Activated CD8-positive, alpha-beta T cell treated with anti-CD3 and anti-CD28 coated beads for 36 hours (primary cell): Measurements from ENCODE around the gene EPHA4. TPM values are rescaled to one million over a fixed set of nuclear protein-coding genes. Genes with fewer than 3 reads are reported as not detected.

Experiments used
- ATAC-seq: fragments of 200-7000 bp; cut with Tn5 transposase; one replicate; pipeline ENCODE4 v1.10.0; 2021; ENCODE audit warnings: mild to moderate bottlenecking, moderate library complexity
- CTCF ChIA-PET: fragments of 350-600 bp; sonication (Branson Sonifier 250); formaldehyde crosslinking; loops from one replicate; lab custom pipeline; 2021; ENCODE audit warnings: antibody characterized with exemption; lab: Charles Lee
- POLR2A ChIA-PET: fragments of 350-600 bp; sonication (Branson Sonifier 250); formaldehyde crosslinking; loops from one replicate; lab custom pipeline; 2021; ENCODE audit warnings: antibody characterized with exemption; lab: Charles Lee
- DNase-seq: peaks from one replicate; pipeline ENCODE4 v3.0.0-alpha.2; 2020
- H3K27ac Mint-ChIP-seq: one replicate; pipeline ENCODE4 v1.8.0; 2021; ENCODE audit warnings: mild to moderate bottlenecking, mixed read lengths
- H3K27me3 Mint-ChIP-seq: one replicate; pipeline ENCODE4 v1.8.0; 2021; ENCODE audit warnings: mixed read lengths
- H3K36me3 Mint-ChIP-seq: one replicate; pipeline ENCODE4 v1.8.0; 2021; ENCODE audit warnings: low read depth, mixed read lengths
- H3K4me1 Mint-ChIP-seq: one replicate; pipeline ENCODE4 v1.8.0; 2021; ENCODE audit warnings: low read depth, mixed read lengths
- H3K4me3 Mint-ChIP-seq: one replicate; pipeline ENCODE4 v1.8.0; 2021; ENCODE audit warnings: mild to moderate bottlenecking, moderate library complexity, mixed read lengths
- H3K9me3 Mint-ChIP-seq: one replicate; pipeline ENCODE4 v1.8.0; 2021; ENCODE audit warnings: mixed read lengths
- CTCF ChIP-seq: fragments of 200-600 bp; IDR thresholded peaks from one replicate; pipeline ENCODE4 v1.8.0; 2022; ENCODE audit warnings: antibody characterized with exemption, mild to moderate bottlenecking
- intact Hi-C: fragments of 100-400 bp; cut with micrococcal nuclease; formaldehyde crosslinking; loops from one replicate; pipeline ENCODE4 v1.10.0; 2022
- total RNA-seq, 2 experiments: library from RNA; stranded (reverse); gene quantifications; one replicate each; pipeline ENCODE4 v1.2.3, GENCODE V29; 2021

EPHA4 gene
- total RNA-seq, 2 experiments from 2014 or later, result 1.8 to 2.3 TPM

- H3K36me3 Mint-ChIP-seq, result no peaks in the 10 kb centered on the region
- H3K9me3 Mint-ChIP-seq, result no peaks in the 10 kb centered on the region
- DNase-seq (no peak), ATAC-seq (no peak)
- no peaks in the 10 kb centered on the region for H3K27me3 Mint-ChIP-seq
- CTCF ChIA-PET, result interaction anchor here (1.6 kb wide), 1 partner anchor 114 kb away, joined by 4 read pairs; no protein-coding TSS in a partner anchor
- intact Hi-C loops, result no loop called here
- TF ChIP-seq CTCF, result no peak
- peaks cover 20% of the 10 kb centered on the region for H3K4me1 Mint-ChIP-seq
- no peak overlapping the region for H3K4me3 Mint-ChIP-seq
- H3K27ac Mint-ChIP-seq, result no peak overlapping the region
- POLR2A ChIA-PET, result no interaction called here
These were observed 112.0 kb downstream of the EPHA4 start for GRCh38 chr2:221460136-221460535.

GRCh38 chr2:221458578-221458977 is 113.5 kb downstream of the EPHA4 start:
- peaks cover 11% of the 10 kb centered on the region for H3K4me1 Mint-ChIP-seq
- no peak overlapping the region for H3K27ac Mint-ChIP-seq
- no peak for TF ChIP-seq CTCF
- CTCF ChIA-PET, result no interaction called here
- ATAC-seq (no peak), DNase-seq (no peak)
- POLR2A ChIA-PET, result no interaction called here
- H3K4me3 Mint-ChIP-seq, result no peak overlapping the region
- H3K9me3 Mint-ChIP-seq, result no peaks in the 10 kb centered on the region
- H3K36me3 Mint-ChIP-seq, result no peaks in the 10 kb centered on the region
- intact Hi-C loops, result no loop called here
- no peaks in the 10 kb centered on the region for H3K27me3 Mint-ChIP-seq

- no peak for DNase-seq
- peaks cover 3% of the 10 kb centered on the region for H3K4me1 Mint-ChIP-seq
- intact Hi-C loops, result no loop called here
- H3K9me3 Mint-ChIP-seq, result no peaks in the 10 kb centered on the region
- H3K4me3 Mint-ChIP-seq, result no peak overlapping the region
- no peaks in the 10 kb centered on the region for H3K27me3 Mint-ChIP-seq
- no peak for TF ChIP-seq CTCF
- no peaks in the 10 kb centered on the region for H3K36me3 Mint-ChIP-seq
- ChIA-PET POLR2A (no interaction called here), CTCF (interaction anchor here (1.0 kb wide), 1 partner anchor 16 kb away, joined by 3 read pairs; no protein-coding TSS in a partner anchor)
- ATAC-seq, result no peak
- H3K27ac Mint-ChIP-seq, result no peak overlapping the region
These were observed 116.9 kb downstream of the EPHA4 start for GRCh38 chr2:221455214-221455613.

- H3K4me3 Mint-ChIP-seq, result no peak overlapping the region
- peaks cover 3% of the 10 kb centered on the region for H3K4me1 Mint-ChIP-seq
- no peak overlapping the region for H3K27ac Mint-ChIP-seq
- no peak for TF ChIP-seq CTCF
- H3K27me3 Mint-ChIP-seq, result no peaks in the 10 kb centered on the region
- CTCF ChIA-PET, result interaction anchor here (1.0 kb wide), 1 partner anchor 17 kb away, joined by 3 read pairs; no protein-coding TSS in a partner anchor
- POLR2A ChIA-PET, result no interaction called here
- intact Hi-C loops, result no loop called here
- DNase-seq (no peak), ATAC-seq (no peak)
- H3K9me3 Mint-ChIP-seq, result no peaks in the 10 kb centered on the region
- H3K36me3 Mint-ChIP-seq, result no peaks in the 10 kb centered on the region
These were observed 117.5 kb downstream of the EPHA4 start for GRCh38 chr2:221454459-221455105.

- Mint-ChIP-seq H3K4me1 (peaks cover 3% of the 10 kb centered on the region), H3K36me3 (no peaks in the 10 kb centered on the region), H3K27me3 (no peaks in the 10 kb centered on the region), H3K9me3 (no peaks in the 10 kb centered on the region), H3K27ac (no peak overlapping the region), H3K4me3 (no peak overlapping the region)
- no peak for ATAC-seq
- no peak for TF ChIP-seq CTCF
- no peak for DNase-seq
- POLR2A ChIA-PET, result no interaction called here
- intact Hi-C loops, result no loop called here
- CTCF ChIA-PET, result no interaction called here
These were observed 120.0 kb downstream of the EPHA4 start for GRCh38 chr2:221451862-221452788.
